ENCODE data around the gene AGER. TPM values are rescaled to one million over a fixed set of nuclear protein-coding genes. Genes with fewer than 3 reads are reported as not detected.
"Not testable (repeated sequence)": the region's sequence is repeated elsewhere in the genome, so short reads cannot be mapped to it uniquely, and the experiment has no call there.

AGER gene
- polyA plus RNA-seq, 1 of the 3 experiments (the other 2 are of a cell fraction), result 3.5 TPM

GRCh38 chr6:32194388-32194787 is 10.3 kb upstream of the AGER start:
- Histone ChIP-seq H2AFZ (ENCODE audit: low read depth) (no peak overlapping the region), H3K4me2 (peak overlapping the region; percentile 88), H3K27ac (ENCODE audit: low read depth in 2 of 2, low read length in 1 of 2) (peak overlapping the region in 1 of 2 experiments; percentile 100; a peak in 2 of 4 replicates), H3K4me1 (ENCODE audit: control insufficient read depth in 1 of 2, insufficient read depth in 2 of 2, low read depth in 1 of 2, low read length in 1 of 2) (peaks cover 6 to 26% of the 10 kb centered on the region in 2 experiments; a peak in 1 of 4 replicates), H3K4me3 (ENCODE audit: low read depth in 2 of 2, low read length in 1 of 2) (no peak overlapping the region), H4K20me1 (ENCODE audit: insufficient read depth) (no peaks in the 10 kb centered on the region), H3K36me3 (replicated peaks in 1 of 2; ENCODE audit: control insufficient read depth in 1 of 2, insufficient read depth in 2 of 2, low read length in 1 of 2) (no peaks in the 10 kb centered on the region), H3K9me3 (no peaks in the 10 kb centered on the region), H3F3A (replicated peaks; ENCODE audit: insufficient read depth) (peaks cover 15% of the 10 kb centered on the region), H3K79me2 (ENCODE audit: insufficient read depth) (peaks cover 3% of the 10 kb centered on the region), H3K9ac (no peak overlapping the region), H3K27me3 (ENCODE audit: insufficient read depth) (no peaks in the 10 kb centered on the region), H3K9me2 (no peaks in the 10 kb centered on the region)
- WGBS (ENCODE audit: low lambda C conversion rate), result 88% methylated on average over 4 of the region's 4 CpGs
- ChIA-PET POLR2A (interaction anchor here (1.6 to 2.2 kb wide), 2 partner anchors 17 to 66 kb away, joined by 4 to 16 read pairs; partner anchors contain the start of gene ATF6B), CTCF (interaction anchor here (0.9 to 2.3 kb wide), 5 partner anchors 12 to 644 kb away, joined by 3 to 17 read pairs (median 5); partner anchors contain the start of genes ATF6B, FKBPL and TAP2)
- TF ChIP-seq PBX3 (IDR thresholded peaks at IDR 0.05) (no peak), MXI1 (IDR thresholded peaks at IDR 0.05; ENCODE audit: low read depth, low read length) (no peak), SMC3 (IDR thresholded peaks at IDR 0.05; ENCODE audit: low read depth, low read length) (no peak), SIN3A (IDR thresholded peaks at IDR 0.05; ENCODE audit: borderline replicate concordance, low read depth, low read length) (no peak), FOSL2 (IDR thresholded peaks at IDR 0.05; ENCODE audit: borderline replicate concordance, low read depth) (no peak), EZH2phosphoT487 (IDR thresholded peaks at IDR 0.05; ENCODE audit: borderline replicate concordance, low read depth) (no peak), YY1 (IDR thresholded peaks at IDR 0.05; ENCODE audit: low read depth) (no peak), RFX5 (IDR thresholded peaks at IDR 0.05; ENCODE audit: low read length) (no peak), GATA2 (CRISPR knock-in tag; IDR thresholded peaks at IDR 0.05) (no peak), ELF1 (IDR thresholded peaks at IDR 0.05) (no peak), MEF2A (IDR thresholded peaks at IDR 0.05; ENCODE audit: borderline replicate concordance, low read depth) (no peak), RCOR1 (IDR thresholded peaks at IDR 0.05; ENCODE audit: low read length) (no peak), GABPA (IDR thresholded peaks at IDR 0.05; ENCODE audit: low read depth) (no peak), FOXM1 (IDR thresholded peaks at IDR 0.05; ENCODE audit: low read depth) (no peak), EP300 (IDR thresholded peaks at IDR 0.05; ENCODE audit: borderline replicate concordance in 1 of 2, low read depth in 1 of 2, low read length in 1 of 2) (no peak), NFIC (IDR thresholded peaks at IDR 0.05; ENCODE audit: borderline replicate concordance) (no peak)
- TF ChIP-seq, protein P1, sequence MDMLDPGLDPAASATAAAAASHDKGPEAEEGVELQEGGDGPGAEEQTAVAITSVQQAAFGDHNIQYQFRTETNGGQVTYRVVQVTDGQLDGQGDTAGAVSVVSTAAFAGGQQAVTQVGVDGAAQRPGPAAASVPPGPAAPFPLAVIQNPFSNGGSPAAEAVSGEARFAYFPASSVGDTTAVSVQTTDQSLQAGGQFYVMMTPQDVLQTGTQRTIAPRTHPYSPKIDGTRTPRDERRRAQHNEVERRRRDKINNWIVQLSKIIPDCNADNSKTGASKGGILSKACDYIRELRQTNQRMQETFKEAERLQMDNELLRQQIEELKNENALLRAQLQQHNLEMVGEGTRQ (IDR thresholded peaks at IDR 0.05; ENCODE audit: borderline replicate concordance, low read depth, low read length), result no peak
- TF ChIP-seq, protein P2, sequence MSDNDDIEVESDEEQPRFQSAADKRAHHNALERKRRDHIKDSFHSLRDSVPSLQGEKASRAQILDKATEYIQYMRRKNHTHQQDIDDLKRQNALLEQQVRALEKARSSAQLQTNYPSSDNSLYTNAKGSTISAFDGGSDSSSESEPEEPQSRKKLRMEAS (IDR thresholded peaks at IDR 0.05; ENCODE audit: low read depth), result no peak
- TF ChIP-seq, protein P3, sequence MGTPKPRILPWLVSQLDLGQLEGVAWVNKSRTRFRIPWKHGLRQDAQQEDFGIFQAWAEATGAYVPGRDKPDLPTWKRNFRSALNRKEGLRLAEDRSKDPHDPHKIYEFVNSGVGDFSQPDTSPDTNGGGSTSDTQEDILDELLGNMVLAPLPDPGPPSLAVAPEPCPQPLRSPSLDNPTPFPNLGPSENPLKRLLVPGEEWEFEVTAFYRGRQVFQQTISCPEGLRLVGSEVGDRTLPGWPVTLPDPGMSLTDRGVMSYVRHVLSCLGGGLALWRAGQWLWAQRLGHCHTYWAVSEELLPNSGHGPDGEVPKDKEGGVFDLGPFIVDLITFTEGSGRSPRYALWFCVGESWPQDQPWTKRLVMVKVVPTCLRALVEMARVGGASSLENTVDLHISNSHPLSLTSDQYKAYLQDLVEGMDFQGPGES (IDR thresholded peaks at IDR 0.05; ENCODE audit: low read depth, low read length), result no peak
- no peak for DNase-seq

- POLR2A ChIA-PET; DNase-seq; H3K9me2 ChIP-seq; H3K27ac ChIP-seq (ENCODE audit: low read depth in 2 of 2, low read length in 1 of 2); H3K4me3 ChIP-seq (ENCODE audit: low read depth in 2 of 2, low read length in 1 of 2); H3K36me3 ChIP-seq (replicated peaks in 1 of 2; ENCODE audit: control insufficient read depth in 1 of 2, insufficient read depth in 2 of 2, low read length in 1 of 2); H4K20me1 ChIP-seq (ENCODE audit: insufficient read depth); H2AFZ ChIP-seq (ENCODE audit: low read depth); H3K4me2 ChIP-seq; H3K9me3 ChIP-seq; H3K27me3 ChIP-seq (ENCODE audit: insufficient read depth); H3K9ac ChIP-seq: not testable (repeated sequence)
- Histone ChIP-seq H3F3A (replicated peaks; ENCODE audit: insufficient read depth) (peaks cover 15% of the 10 kb centered on the region), H3K4me1 (ENCODE audit: control insufficient read depth in 1 of 2, insufficient read depth in 2 of 2, low read depth in 1 of 2, low read length in 1 of 2) (peaks cover 6 to 34% of the 10 kb centered on the region in 2 experiments; a peak in 1 of 4 replicates), H3K79me2 (ENCODE audit: insufficient read depth) (peaks cover 16% of the 10 kb centered on the region)
- CTCF ChIA-PET, result interaction anchor here (1.6 kb wide), 1 partner anchor 74 kb away, joined by 4 read pairs; no protein-coding TSS in a partner anchor
- 85% methylated on average over 12 of the region's 13 CpGs for WGBS (ENCODE audit: low lambda C conversion rate)
Measured at GRCh38 chr6:32193096-32193495, 9.0 kb upstream of the AGER start.
